Lung (tissue), 12 donors: ENCODE results near the gene ARHGAP27. TPM values are rescaled to one million over a fixed set of nuclear protein-coding genes. Genes with fewer than 3 reads are reported as not detected.
A peak's percentile ranks its signal among the peaks of the same experiment; 100 is the strongest.

Experiments used
- ATAC-seq: fragments of 200-7000 bp; cut with Tn5 transposase; one replicate; pipeline ENCODE4 v1.9.1; 2020; ENCODE audit warnings: moderate number of reproducible peaks; ENCODE audit not compliant: insufficient read depth, low FRiP score
- DNase-seq, 3 donors: peaks; one replicate each; pipeline ENCODE4 v3.0.0-alpha.2; 2013 to 2017
- H3K27ac ChIP-seq, 2 donors: one replicate each; pipeline ENCODE4 v1.5.1; 2013; ENCODE audit warnings: mild to moderate bottlenecking in 2 of 2, moderate library complexity in 2 of 2, control low read depth in 1 of 2, inconsistent platforms in 1 of 2, low read depth in 1 of 2, low read length in 1 of 2
- H3K27me3 ChIP-seq, 3 donors: one replicate each; pipeline ENCODE4 v1.5.1; 2013; ENCODE audit warnings: low read length in 2 of 3; ENCODE audit not compliant: control insufficient read depth in 3 of 3, insufficient read depth in 3 of 3
- H3K36me3 ChIP-seq, 4 donors: one replicate each; pipeline ENCODE4 v1.5.1; 2013; ENCODE audit warnings: low read length in 4 of 4, mild to moderate bottlenecking in 1 of 4, moderate library complexity in 1 of 4; ENCODE audit not compliant: control insufficient read depth in 4 of 4, insufficient read depth in 4 of 4
- H3K4me1 ChIP-seq, 5 donors: one replicate each; pipeline ENCODE4 v1.5.1; 2013; ENCODE audit warnings: low read length in 5 of 5, mild to moderate bottlenecking in 2 of 5, moderate library complexity in 1 of 5; ENCODE audit not compliant: control insufficient read depth in 5 of 5, insufficient read depth in 5 of 5
- H3K4me3 ChIP-seq: one replicate; pipeline ENCODE4 v1.5.1; 2013; ENCODE audit warnings: mild to moderate bottlenecking, control low read depth, moderate library complexity
- H3K9ac ChIP-seq, 2 donors: one replicate each; pipeline ENCODE4 v1.5.1; 2013; ENCODE audit warnings: low read length in 2 of 2, control low read depth in 1 of 2; ENCODE audit not compliant: insufficient read depth in 1 of 2
- H3K9me3 ChIP-seq, 4 donors: one replicate each; pipeline ENCODE4 v1.5.1; 2013; ENCODE audit warnings: low read length in 3 of 4, mild to moderate bottlenecking in 1 of 4, moderate library complexity in 1 of 4; ENCODE audit not compliant: control insufficient read depth in 4 of 4, insufficient read depth in 3 of 4
- WGBS, 2 donors: extraction: QIAGEN DNeasy Blood & Tissue Kit; methylation state at CpG; one replicate each; pipeline ENCODE4 v1.1.7; 2013; 5-methylcytosine and 5-hydroxymethylcytosine counted together
- polyA plus RNA-seq, 2 donors: library from polyadenylated mRNA; stranded (reverse); fragments of 200-250 nt; gene quantifications; one replicate each; pipeline ENCODE4 v1.2.1, GENCODE V29; 2013
- total RNA-seq, 2 donors: library from RNA; depleted of rRNA in 1 of 2; stranded (reverse); fragments of >200 nt in 1 of 2; gene quantifications; one replicate each; pipeline ENCODE4 v1.2.1, GENCODE V29; 2014 to 2021
- TF ChIP-seq, protein P1 (sequence below): IDR thresholded peaks from 2 replicates; pipeline ENCODE4 v1.5.1; 2012; ENCODE audit warnings: mild to moderate bottlenecking; ENCODE audit errors: control extremely low read depth, extremely low read depth
- donor health status: control.
- donor health status: control.
- donor health status: Bipolar disorder and iron deficiency.
- donor health status: healthy.
- donor health status: DM: yes; HTN: yes; CAD: no.

Gene ARHGAP27
- total and polyA plus RNA-seq, 4 donors: 42.4 to 85.8 (median 61.8) TPM

DNA sequence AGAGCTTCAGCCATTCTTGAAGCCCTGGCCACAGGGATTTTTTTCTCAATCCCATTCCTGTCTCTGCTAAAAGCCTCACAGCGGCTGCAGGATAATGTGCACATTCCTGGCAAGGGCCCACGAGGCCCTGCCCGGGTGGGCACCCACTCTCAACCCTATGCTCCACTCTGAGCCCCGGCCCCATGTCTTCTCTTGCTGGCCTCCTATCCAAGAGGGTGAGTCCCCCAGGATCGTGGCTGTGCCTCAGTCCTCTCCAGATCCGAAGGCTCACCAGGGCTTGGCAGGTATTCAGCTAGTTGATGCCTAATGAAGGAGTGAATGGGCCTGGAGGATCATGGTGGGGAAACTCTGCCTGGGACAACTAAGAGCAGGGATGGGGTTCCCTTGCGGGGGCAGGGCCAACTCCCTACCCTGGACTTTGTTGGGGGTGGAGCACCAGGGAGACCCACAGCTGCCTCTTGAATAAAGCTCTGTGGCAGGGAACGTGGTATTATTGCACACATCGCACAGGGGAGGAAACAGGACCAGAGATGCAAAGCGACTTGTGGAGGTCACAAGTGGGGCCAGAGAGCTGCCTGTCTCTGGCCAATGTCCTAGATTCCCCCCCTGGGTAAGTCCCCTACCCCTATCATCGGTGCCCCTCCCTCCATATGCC lies 5.4 kb downstream of the ARHGAP27 start:
- ATAC-seq (no peak), DNase-seq (peak in 1 of 3 donors; percentile 10)
- TF ChIP-seq, protein P1, sequence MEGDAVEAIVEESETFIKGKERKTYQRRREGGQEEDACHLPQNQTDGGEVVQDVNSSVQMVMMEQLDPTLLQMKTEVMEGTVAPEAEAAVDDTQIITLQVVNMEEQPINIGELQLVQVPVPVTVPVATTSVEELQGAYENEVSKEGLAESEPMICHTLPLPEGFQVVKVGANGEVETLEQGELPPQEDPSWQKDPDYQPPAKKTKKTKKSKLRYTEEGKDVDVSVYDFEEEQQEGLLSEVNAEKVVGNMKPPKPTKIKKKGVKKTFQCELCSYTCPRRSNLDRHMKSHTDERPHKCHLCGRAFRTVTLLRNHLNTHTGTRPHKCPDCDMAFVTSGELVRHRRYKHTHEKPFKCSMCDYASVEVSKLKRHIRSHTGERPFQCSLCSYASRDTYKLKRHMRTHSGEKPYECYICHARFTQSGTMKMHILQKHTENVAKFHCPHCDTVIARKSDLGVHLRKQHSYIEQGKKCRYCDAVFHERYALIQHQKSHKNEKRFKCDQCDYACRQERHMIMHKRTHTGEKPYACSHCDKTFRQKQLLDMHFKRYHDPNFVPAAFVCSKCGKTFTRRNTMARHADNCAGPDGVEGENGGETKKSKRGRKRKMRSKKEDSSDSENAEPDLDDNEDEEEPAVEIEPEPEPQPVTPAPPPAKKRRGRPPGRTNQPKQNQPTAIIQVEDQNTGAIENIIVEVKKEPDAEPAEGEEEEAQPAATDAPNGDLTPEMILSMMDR: no peak
- Histone ChIP-seq H3K27ac (no peak overlapping the region), H3K27me3 (peaks cover 0 to 30% (median 28%) of the 10 kb centered on the region in 3 donors), H3K9ac (no peak overlapping the region), H3K36me3 (peaks cover 0 to 8% (median 0%) of the 10 kb centered on the region in 4 donors), H3K4me1 (peaks cover 0 to 28% (median 13%) of the 10 kb centered on the region in 5 donors), H3K4me3 (no peak overlapping the region), H3K9me3 (no peaks in the 10 kb centered on the region)
- 83 to 89% methylated on average over 11 of the region's 11 CpGs for WGBS, 2 donors

DNA sequence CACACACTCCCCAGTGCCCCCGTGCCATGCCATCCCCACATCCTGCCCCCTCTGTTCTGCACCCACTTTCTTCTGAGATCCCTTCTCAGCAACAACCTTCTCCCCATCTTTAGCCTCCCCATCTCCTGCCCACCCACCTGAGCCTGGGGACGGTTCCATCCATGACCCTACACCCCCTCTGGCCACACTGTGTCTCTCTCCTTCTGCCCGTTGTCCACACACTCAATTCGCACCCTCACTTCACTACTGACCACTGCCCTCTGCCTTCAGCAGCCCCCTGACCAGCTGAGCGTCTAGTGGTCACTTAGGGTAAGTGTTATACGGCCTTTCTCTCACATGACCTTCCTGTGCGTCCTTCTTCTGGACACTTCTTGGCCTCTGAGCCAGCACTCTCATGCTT lies 6.1 kb downstream of the ARHGAP27 start:
- H3K27ac ChIP-seq: no peak overlapping the region
- peaks cover 0 to 8% (median 0%) of the 10 kb centered on the region in 4 donors for H3K36me3 ChIP-seq
- H3K9ac ChIP-seq: no peak overlapping the region
- DNase-seq (peak in 1 of 3 donors; percentile 4), ATAC-seq (no peak)
- peaks cover 0 to 24% (median 12%) of the 10 kb centered on the region in 5 donors for H3K4me1 ChIP-seq
- no peak overlapping the region for H3K4me3 ChIP-seq
- H3K9me3 ChIP-seq: no peaks in the 10 kb centered on the region
- peaks cover 0 to 28% (median 26%) of the 10 kb centered on the region in 3 donors for H3K27me3 ChIP-seq
- TF ChIP-seq, protein P1: no peak
- WGBS, 2 donors: 74 to 85% methylated on average over 7 of the region's 7 CpGs

DNA sequence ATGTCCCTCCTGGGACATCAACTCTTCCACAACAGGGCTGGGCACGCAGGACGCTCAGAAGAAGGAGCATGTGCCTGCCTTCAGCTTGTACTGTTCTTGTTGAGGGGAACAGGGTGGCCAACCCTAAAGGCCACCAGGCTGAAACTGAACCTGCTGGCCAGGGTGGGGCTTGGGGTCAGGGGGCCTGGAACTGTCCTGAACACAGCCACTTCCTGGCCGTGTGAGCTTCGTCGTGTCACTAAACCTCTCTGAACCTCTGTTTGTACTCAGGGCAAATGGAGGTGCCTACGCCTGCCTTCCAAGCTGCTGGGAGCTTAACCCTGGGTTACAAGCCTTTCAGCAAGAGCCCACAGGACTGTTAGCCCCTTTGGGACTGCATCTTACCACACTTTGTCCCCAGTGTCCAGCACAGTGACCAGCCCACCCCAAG lies 6.7 kb downstream of the ARHGAP27 start:
- Histone ChIP-seq H3K9me3 (no peaks in the 10 kb centered on the region), H3K36me3 (peaks cover 0 to 8% (median 0%) of the 10 kb centered on the region in 4 donors), H3K4me3 (no peak overlapping the region), H3K27me3 (peaks cover 0 to 27% (median 21%) of the 10 kb centered on the region in 3 donors), H3K4me1 (peaks cover 0 to 18% (median 6%) of the 10 kb centered on the region in 5 donors), H3K9ac (no peak overlapping the region), H3K27ac (peak overlapping the region; percentile 74 to 82)
- TF ChIP-seq, protein P1: no peak
- ATAC-seq (no peak), DNase-seq (peak in 1 of 3 donors; percentile 2)
- WGBS, 2 donors: 61 to 64% methylated on average over 6 of the region's 6 CpGs
